ENCODE results near the gene FA2H.

Gene FA2H

DNA sequence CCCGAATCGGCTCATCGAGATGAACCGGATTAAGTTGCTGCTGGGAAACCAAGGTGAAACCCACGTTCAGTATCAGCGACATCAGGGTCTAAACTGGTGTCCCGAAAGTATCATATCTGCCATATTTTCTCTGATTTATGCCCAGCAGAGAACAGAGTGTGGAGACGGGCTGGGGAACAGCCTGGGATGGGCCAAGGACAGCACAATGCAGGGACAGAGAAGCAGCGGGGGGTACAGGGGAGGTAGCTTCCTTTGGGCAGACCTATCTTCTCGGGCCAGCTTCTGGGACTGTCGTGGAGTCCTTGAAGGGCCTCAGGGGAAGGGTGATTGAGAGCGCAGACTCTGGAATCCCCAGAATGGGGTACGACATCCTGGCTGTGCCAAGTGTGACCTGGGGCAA is 56.5 kb downstream of the FA2H start:
- no peak overlapping the region for H3K4me3 ChIP-seq (ENCODE audit: low read depth, low read length)
- no peak for DNase-seq (ENCODE audit: low read depth)
- no peak for TF ChIP-seq CTCF (IDR thresholded peaks at IDR 0.05; ENCODE audit: insufficient read depth, low read depth, low read length, missing control alignments)

DNA sequence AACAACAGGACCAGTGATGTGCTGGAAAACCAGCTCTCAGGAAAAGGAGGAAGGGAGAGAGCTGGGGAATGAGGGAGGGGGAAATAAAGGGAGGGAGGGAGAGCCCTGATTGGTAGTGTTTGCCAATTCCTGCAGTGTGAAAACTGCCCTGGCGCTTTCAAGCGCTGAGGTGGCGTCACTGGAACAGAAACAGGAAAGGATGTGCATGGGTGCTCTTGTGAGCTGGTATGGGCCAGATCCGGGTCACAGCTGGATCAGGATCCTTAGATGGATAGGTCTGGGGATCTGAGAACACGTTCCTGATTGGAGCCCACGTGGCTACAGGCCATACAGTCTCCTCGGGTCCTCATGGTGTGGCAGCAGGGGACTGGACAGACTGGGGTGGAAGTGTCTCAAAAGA is 57.3 kb downstream of the FA2H start:
- no peak for DNase-seq (ENCODE audit: low read depth)
- no peak overlapping the region for H3K4me3 ChIP-seq (ENCODE audit: low read depth, low read length)
- no peak for TF ChIP-seq CTCF (IDR thresholded peaks at IDR 0.05; ENCODE audit: insufficient read depth, low read depth, low read length, missing control alignments)

- no peak for DNase-seq (ENCODE audit: low read depth)
- H3K4me3 ChIP-seq (ENCODE audit: low read depth, low read length): no peak overlapping the region
- TF ChIP-seq CTCF (IDR thresholded peaks at IDR 0.05; ENCODE audit: insufficient read depth, low read depth, low read length, missing control alignments): peak; percentile 4
These were observed 58.3 kb downstream of the FA2H start for GRCh38 chr16:74716355-74716754.

DNA sequence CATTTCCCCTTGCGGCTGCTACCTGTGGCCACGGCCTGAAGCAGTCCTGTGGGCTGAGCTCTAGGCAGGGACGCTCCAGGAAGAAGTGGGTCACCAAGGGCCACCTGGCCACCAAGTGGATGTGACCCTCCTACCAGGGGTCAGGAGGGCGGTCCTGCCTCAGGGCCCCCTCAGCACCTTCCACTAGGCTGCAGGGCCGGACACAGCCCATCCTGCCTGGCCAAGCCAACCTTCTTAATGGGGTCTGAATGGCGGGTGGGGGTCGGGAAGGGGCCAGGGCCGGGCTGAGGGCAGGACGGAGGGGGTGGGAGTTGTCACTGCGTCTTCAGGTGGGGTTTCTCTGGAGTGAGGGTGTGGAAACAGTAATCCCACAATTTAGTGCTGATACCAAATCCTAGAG is 60.7 kb downstream of the FA2H start:
- no peak overlapping the region for H3K4me3 ChIP-seq (ENCODE audit: low read depth, low read length)
- TF ChIP-seq CTCF (IDR thresholded peaks at IDR 0.05; ENCODE audit: insufficient read depth, low read depth, low read length, missing control alignments): no peak
- DNase-seq (ENCODE audit: low read depth): no peak

DNA sequence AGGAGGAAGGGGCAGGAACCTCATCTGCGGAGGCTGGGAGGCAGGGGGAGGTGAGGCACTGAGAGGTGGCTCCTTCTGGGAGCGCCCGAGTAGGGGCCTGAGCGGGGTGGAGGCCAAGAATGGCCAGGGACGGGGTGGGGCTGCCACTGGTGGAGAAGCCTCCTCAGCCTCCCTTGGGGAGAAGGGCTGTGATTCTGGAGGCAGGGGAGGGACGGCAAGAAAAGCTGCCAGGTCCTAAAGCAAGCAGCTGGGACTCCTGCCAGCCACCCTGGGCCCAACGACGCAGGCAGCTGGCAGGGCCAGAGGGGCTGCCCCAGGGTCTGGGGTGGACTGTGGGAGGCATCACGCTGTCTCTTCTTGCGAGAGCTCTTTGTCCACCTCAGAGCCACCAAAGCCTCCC is 61.3 kb downstream of the FA2H start:
- no peak for DNase-seq (ENCODE audit: low read depth)
- no peak for TF ChIP-seq CTCF (IDR thresholded peaks at IDR 0.05; ENCODE audit: insufficient read depth, low read depth, low read length, missing control alignments)
- no peak overlapping the region for H3K4me3 ChIP-seq (ENCODE audit: low read depth, low read length)

DNA sequence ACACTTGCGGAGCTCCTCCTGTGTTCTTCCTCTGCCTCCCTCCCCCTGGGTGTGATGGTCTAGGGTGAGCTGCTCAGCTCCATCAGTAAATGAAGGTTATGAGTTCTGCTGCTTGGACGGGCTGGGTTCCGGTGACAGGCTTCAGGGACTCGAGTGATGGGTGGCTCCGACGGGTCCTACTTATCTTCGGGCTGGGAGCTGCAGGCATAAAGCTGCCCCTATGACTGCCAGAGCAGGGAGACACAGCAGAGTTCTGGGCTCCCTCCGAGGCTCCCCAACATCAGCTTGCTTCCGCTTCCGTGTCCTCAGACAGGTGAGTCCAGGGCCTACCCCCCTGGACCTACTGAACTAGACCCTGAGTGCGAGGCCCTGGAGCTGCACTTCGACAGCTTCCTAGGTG is 62.7 kb downstream of the FA2H start:
- no peak for DNase-seq (ENCODE audit: low read depth)
- no peak overlapping the region for H3K4me3 ChIP-seq (ENCODE audit: low read depth, low read length)
- no peak for TF ChIP-seq CTCF (IDR thresholded peaks at IDR 0.05; ENCODE audit: insufficient read depth, low read depth, low read length, missing control alignments)

DNA sequence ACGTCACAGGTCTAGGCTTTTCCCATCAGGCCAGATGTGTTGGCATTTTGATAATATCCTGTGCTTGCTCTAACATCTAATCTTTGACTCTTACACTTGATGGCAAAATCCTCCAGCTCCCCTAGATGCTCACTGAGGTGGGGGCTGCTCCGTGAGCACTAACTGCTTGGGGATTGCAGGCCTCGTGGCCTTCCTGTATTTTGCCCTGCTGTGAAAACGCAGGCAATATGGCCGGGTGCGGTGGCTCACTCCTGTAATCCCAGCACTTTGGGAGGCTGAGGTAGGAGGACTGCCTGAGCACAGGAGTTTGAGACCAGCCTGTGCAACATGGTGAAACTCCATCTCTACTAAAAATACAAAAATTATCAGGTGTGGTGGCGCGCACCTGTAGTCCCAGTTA is 64.2 kb downstream of the FA2H start:
- DNase-seq (ENCODE audit: low read depth): no peak
- H3K4me3 ChIP-seq (ENCODE audit: low read depth, low read length): no peak overlapping the region
- TF ChIP-seq CTCF (IDR thresholded peaks at IDR 0.05; ENCODE audit: insufficient read depth, low read depth, low read length, missing control alignments): no peak
